ENCODE results near the gene BDNF. TPM values are rescaled to one million over a fixed set of nuclear protein-coding genes. Genes with fewer than 3 reads are reported as not detected.

BDNF gene
- total RNA-seq, 4 donors from 2014 or later, result 0.16 to 1.2 (median 0.45) TPM

- DNase-seq (ENCODE audit: low spot score) (no peak), ATAC-seq (ENCODE audit: low FRiP score) (no peak)
- no peak for TF ChIP-seq CTCF (IDR thresholded peaks at IDR 0.05)
Measured at GRCh38 chr11:27688076-27688475, 12.2 kb downstream of the BDNF start.

GRCh38 chr11:27681664-27682063, 18.6 kb downstream of the BDNF start:
- ATAC-seq (ENCODE audit: low FRiP score) (no peak), DNase-seq (ENCODE audit: low spot score) (no peak)
- TF ChIP-seq CTCF (IDR thresholded peaks at IDR 0.05), result no peak

- DNase-seq (ENCODE audit: low spot score) (no peak), ATAC-seq (ENCODE audit: low FRiP score) (no peak)
- no peak for TF ChIP-seq CTCF (IDR thresholded peaks at IDR 0.05)
Measured at GRCh38 chr11:27679136-27680015, 20.9 kb downstream of the BDNF start.

- ATAC-seq (ENCODE audit: low FRiP score) (no peak), DNase-seq (ENCODE audit: low spot score) (no peak)
- no peak for TF ChIP-seq CTCF (IDR thresholded peaks at IDR 0.05)
Measured at GRCh38 chr11:27678242-27678641, 22.0 kb downstream of the BDNF start.

GRCh38 chr11:27677108-27677507, 23.1 kb downstream of the BDNF start:
- DNase-seq (ENCODE audit: low spot score) (no peak), ATAC-seq (ENCODE audit: low FRiP score) (no peak)
- no peak for TF ChIP-seq CTCF (IDR thresholded peaks at IDR 0.05)

GRCh38 chr11:27673979-27674663, 26.1 kb downstream of the BDNF start:
- ATAC-seq (ENCODE audit: low FRiP score) (no peak), DNase-seq (ENCODE audit: low spot score) (no peak)
- no peak for TF ChIP-seq CTCF (IDR thresholded peaks at IDR 0.05)
